Measurements from ENCODE around the gene FGFR2.

The FGFR2 gene

DNA sequence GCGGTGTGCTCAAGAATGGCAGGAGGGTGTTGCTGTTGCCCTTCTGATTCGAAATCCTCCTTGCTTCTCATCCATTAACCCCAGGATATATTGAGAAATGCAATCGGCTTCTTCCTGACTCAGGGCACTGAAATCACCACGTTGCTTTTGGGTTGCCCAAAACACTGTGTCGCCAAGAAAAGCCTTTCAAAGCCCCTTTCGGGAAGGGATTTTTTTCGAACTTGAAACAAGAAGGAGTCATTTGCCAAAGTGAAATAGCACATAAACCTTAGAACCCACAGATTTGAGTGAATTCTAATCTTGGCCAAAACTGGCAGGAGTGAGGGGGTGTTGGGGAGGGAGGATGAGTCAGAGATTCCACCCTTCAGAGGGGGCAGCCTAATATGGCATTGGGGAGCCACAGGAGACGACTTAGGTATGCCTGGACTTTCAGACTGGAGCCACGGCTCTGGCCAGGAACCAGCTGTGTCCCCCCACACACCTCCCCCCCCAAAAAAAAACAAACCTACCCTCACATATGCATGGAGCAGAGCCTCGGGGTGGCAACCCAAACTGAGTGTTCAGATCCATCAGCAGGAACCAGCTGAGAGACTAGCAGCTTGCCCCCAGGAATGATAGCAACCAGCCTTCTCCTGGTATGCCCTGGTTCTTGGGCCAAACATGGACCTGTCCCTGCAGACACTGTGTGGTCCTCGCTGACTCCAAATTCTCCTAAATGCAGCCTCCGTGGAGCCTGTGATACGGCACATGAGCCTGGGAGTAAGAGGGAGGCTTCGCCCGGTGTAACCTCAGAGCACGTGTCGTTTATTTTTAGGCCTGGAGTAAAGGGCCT lies 138.4 kb downstream of the FGFR2 start:
- FAIRE-seq = no peak

DNA sequence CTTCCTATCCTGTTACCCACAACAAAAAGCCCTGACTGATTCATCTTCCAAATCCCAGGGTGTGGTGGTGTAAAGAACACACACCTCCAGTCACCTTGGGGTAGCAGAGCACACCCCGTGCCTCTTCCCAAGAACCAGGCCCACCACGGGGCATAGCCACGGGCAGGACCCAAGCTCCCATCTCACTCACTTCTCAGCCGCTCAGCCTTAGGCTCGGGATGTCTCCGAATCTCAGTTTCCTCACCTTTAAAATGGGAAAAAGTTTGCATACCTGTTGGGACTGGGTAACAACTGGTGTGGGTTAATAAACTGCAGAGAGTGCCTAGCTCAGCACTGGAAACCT lies 139.0 kb downstream of the FGFR2 start:
- FAIRE-seq = no peak

More for the DNA sequence above, 138.4 kb downstream of the FGFR2 start:
- no peak for DNase-seq (ENCODE audit: insufficient read length, low spot score)

DNA sequence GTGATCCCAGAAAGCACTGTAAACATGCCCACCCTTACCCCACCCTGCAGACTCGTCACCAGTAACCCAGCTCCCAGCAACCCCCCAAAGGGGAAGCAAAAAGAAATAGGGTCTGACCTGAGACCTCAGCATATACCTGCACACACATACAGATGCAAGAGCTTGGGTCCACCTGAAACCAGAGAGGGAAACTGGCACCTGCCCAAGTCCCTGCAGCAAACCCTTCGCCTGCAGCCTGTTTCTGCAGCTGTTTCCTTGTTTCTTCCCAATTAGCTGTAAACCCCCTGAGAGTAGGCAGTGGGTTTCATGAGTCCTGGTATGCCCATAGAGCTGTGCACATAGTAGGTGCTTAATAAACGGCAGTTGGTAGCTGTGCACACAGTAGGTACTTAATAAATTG lies 140.5 kb downstream of the FGFR2 start:
- DNase-seq (ENCODE audit: insufficient read length, low spot score) (no peak), FAIRE-seq (no peak)

More for the DNA sequence above, 139.0 kb downstream of the FGFR2 start:
- DNase-seq (ENCODE audit: insufficient read length, low spot score) = no peak

DNA sequence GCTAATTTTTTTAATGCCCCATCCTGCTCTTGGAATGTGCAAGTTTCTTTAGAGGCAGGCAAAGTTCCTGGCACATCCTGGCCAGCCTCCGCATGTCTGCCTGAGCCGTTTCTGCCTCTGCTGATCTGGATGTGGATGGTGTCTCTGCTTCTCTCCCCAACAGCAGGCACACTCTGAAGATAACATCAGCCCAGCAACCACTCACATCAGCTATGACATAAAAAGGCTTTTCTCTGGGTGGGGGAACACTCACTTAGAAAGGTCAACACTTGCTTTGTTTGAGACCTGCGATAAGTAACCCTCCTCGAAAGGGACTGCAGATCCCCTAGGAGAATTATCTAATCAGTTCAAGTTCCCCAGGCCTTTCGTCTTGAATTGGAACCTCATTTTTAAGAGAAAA lies 142.9 kb downstream of the FGFR2 start:
- FAIRE-seq = no peak
- DNase-seq (ENCODE audit: insufficient read length, low spot score) = no peak

DNA sequence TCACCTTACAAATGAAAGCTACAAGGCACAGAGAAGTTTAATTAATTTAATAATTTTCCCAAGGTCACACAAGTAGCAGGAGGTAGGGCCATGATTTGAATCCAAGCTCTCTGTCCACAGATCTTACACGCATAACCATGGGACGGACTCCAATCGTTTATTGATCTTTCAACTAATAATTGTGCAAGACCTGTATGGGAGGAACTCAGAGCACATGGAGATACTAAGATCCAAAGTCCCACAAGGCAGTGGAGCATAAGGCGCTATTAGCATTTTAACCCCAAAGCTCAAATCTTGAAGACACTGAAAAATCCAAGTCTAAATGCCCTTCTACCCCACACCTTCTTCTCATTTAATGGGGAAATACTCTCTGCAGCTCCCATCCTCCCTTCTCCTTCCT lies 143.5 kb downstream of the FGFR2 start:
- DNase-seq (ENCODE audit: insufficient read length, low spot score) (no peak), FAIRE-seq (no peak)

DNA sequence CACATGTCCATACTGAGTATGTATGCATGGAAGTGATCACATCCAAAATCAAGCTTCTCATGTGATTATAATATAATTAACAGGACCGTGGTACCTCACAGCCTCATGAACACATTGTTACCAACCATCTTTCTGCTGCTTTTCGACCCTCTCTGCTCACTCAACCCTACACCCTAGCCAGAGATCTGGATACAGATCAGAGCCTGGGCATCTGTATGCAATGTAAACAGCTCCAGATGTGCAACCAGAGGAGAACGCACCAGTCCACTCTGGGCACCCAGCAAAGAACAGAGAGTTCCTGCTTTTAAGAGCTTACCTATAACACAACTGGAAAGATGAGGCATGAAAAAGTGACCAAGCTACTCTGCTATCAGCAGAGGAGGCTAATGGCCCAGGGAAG lies 145.1 kb downstream of the FGFR2 start:
- DNase-seq (ENCODE audit: insufficient read length, low spot score) (no peak), FAIRE-seq (no peak)

DNA sequence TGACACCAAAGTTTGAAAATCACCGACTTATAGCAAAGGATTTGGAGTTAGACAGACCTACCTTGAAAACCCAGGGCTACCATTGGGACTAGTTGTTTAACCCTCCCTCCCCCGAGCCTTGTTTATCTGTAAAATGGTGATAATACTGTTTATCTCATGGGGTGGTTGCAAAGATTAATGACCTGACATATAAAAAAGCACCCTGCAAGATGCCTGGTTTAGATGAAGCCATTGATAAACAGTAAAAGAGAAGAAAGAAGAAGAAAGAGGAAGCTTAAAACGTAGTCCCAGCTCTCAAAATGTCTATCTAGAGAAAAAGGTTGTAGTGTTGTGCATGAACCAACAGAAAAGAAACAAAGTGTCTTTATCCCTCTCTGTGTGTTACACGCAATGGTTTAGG lies 145.7 kb downstream of the FGFR2 start:
- FAIRE-seq (no peak), DNase-seq (ENCODE audit: insufficient read length, low spot score) (no peak)

DNA sequence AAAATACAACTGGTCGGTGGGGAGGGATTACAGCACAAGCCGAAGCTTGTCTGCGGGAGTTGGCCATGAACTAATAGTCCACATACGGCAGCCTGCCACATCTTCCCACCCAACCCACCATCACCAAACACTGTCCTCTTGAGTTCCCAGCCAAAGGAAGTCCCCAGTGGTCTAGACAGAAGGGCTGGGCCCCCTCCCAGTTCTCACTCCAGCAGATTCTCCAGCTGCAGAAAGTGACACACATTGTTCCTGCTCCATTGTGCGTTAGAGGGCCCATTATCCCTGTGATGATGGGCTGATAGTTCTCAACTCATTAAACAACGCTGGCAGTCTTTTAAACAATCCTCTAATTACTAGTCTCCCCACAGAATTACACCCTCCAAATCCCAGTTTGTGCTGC lies 148.0 kb downstream of the FGFR2 start:
- peak; percentile 58 for FAIRE-seq

DNA sequence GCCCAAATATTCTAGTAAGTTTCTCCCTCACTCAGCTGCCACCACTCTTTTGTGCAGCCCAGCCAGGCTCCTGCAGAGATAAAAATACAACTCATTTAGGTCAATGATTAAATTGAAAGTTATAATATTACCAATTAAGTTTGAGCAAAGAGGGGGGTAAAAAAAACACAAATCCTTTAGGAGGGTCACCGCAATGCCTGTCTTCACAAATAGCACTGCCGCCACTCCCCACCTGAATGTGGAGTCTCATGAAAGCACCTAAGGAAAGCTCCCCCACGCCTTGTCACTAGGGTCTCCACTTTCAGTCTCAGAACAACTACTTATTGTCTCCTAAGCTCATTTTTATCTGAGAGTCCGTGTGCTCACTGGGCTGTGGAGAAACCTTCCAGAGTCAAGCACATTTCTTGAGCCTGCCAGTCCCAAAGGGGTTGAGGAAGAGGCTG lies 148.7 kb downstream of the FGFR2 start:
- DNase-seq (ENCODE audit: insufficient read length, low spot score) = no peak
- no peak for FAIRE-seq

More for the DNA sequence above, 148.0 kb downstream of the FGFR2 start:
- DNase-seq (ENCODE audit: insufficient read length, low spot score) = no peak

DNA sequence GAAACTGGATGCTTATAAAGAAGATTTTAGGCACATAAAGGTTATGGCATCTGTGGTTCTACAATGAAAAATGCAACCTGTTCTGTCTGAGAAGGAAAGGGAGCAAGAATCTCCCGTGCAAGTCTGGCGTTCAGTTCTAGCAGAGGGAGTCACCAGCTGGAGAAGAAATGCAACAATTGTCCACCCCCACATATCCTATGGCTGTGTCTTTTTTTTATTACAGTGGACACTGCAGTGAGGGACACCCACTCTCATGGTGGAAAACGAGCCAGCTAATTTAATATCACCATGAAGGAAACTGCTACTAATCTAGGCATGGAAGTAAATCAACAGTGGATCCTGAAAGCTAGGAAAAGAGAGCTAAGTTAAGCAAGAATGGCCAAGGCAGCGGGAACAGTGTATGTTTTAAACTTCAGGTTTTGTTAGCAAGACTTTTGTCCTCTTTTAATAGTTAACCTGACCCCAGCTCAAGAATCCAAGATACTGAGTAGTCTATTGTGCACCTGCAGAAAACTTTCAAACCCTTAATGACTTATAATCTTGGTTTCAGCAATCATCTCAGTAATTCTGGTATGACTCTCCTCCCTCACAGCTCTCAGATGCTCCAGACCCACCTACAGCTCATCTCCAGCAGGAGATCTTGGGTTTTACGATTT lies 149.3 kb downstream of the FGFR2 start:
- peak; percentile 99 for FAIRE-seq
- peak; percentile 34 for DNase-seq (ENCODE audit: insufficient read length, low spot score)

DNA sequence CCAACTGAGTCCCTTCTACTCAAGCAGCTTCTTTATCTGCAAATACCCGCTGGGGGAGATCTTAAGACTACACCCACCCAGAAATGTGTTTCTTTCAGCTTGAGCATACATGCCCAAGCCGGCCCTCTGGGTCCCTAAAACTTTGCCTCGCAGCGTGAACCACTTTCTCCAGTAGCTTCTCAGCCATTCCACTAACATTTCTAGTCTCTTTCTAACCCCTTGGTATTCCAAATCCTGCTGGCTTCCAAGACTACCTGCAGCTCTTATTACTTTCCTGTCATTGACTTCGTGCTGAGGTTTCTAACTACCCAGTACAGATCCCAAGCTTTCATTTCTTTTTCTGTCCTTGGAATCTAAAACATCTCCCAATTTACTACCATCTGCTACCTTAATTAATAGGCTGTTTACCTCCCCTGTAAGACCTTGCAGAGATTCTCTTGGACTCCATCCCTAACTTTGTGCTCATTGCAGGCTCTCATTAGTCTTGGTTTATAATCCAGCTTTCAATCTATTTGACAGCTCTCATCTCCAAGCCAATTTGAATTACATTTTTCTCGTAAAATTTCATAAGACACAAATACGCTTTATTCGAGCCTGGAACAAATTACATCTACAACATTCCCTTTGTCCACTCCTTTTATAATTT lies 153.6 kb downstream of the FGFR2 start:
- FAIRE-seq (no peak), DNase-seq (ENCODE audit: insufficient read length, low spot score) (no peak)

DNA sequence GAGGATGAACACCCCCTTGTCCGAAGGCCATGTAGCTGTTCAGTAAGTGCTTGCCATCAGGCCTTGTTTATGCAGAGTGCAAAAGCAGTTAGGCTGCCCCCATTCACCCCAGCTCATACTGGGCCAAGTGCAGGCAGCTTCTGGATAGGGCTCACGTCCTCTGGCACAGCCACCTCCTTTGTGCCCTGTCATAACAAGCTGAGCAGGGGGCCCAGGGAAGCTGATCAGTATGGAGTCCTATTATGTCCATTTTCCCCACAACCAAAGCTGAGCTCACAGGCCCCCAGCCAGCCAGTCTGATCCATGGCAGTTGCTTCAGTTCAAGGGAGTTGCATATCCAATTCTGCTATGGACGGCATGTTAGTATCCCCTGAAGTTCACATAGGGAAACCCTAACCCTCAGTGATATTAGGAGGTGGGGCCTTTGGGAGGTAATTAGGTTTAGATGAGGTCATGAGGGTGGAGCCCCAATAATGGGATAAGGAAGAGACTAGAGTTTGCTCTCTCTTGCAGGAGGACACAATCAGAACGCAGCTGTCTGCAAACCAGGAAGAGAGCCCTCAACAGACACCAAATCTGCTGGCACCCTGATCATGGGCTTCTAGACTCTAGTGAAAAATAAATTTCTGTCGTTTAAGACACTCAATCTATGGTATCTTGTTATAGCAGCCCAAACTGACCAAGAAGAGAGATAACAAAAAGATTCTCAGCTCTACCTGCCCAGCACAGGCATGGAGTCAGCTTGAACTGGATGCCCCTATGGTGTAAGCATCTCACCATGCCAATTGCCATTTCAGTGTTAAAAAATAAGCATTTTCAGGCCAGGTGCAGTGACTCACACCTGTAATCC lies 155.9 kb downstream of the FGFR2 start:
- FAIRE-seq = no peak

DNA sequence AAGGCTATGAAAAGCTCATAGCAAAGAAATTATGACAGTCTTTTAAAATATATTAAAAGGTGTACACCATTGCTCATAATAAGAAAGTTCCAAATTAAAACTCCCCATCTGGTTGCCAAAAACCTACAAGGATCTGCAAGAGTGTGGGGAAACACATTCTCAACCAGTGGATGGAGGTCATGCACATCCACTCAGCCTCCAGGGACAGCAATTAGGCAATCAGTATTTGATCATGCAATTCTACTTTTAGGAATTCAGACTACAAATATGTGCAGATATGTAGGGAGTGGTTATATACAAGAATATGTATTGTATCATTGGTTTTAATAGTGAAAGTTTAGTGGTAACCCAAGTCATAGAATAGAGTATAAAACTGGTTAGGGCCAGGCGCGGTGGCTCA lies 157.8 kb downstream of the FGFR2 start:
- DNase-seq (ENCODE audit: insufficient read length, low spot score) (no peak), FAIRE-seq (no peak)

More for the DNA sequence above, 155.9 kb downstream of the FGFR2 start:
- DNase-seq (ENCODE audit: insufficient read length, low spot score) = no peak

DNA sequence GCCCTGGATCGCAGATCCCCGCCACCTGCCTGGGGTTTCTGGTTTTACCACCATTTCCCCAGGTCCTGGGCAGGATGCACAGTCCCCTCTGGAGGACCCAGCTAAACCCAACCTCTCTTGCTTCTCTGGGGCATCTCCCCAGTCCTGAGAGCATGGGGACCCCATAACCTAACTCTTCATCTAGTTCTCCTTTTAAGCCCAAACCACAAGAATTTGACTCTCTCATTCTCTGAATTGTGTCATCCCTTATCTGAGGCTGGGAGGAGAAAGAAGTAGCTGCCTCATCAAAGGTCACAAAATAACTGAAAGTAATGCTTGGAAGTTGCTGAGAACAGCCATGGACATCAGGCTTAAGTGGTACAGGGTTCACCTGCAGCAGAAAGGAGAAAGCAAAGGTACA lies 159.9 kb downstream of the FGFR2 start:
- DNase-seq (ENCODE audit: insufficient read length, low spot score) (no peak), FAIRE-seq (peak; percentile 35)

DNA sequence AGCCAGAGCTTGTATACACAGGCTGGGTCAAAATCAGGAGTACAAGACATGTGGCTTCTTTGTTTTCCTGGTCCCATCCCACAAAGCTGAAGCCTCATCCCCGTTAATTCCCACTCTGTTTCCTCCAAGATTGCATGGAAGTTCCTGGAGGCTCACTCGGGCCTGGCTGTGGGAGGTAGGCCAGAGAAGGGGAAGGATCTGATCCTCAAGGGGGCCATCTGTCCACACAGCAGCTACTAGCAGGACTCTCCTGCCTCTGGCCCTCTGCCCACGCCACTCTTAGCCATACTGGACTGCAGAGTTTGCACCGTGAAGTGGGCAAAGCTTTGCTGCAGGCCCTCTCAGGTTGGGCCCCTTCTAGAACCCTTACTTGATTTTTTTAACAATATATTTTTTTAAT lies 160.6 kb downstream of the FGFR2 start:
- DNase-seq (ENCODE audit: insufficient read length, low spot score) (no peak), FAIRE-seq (no peak)

DNA sequence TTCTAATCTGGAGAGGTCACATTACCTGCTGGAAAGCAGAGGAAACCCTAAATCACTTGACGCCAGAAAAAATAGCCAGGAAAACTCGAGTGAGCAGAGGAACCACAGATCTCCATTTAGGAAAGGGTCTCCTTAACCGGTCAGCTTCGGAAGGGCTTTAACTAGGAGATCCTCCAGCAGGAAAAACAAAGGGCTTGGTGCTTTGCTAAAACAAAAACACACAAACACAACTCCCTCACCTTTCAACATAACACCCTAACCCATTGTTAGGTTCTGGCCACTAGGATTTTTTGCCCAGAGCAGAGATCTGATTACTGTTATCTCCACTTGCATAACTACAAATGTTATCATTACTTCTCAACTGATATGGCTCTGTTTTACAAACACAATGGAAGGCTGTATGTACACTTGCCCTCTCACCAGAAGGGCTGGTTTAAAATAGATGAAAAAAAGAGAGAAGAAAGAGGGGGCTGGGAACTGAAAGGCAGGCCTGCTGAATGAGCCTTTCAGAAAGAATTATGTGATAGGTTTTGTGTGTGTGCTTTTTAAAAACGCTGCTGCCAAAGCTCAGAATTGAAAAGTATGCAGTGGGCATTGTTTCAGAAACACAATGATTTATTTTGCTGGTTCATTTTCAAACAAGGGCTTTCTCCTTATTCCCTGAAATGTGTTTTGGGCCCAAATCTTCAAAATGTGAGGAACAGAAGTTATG lies 161.5 kb downstream of the FGFR2 start:
- no peak for FAIRE-seq

DNA sequence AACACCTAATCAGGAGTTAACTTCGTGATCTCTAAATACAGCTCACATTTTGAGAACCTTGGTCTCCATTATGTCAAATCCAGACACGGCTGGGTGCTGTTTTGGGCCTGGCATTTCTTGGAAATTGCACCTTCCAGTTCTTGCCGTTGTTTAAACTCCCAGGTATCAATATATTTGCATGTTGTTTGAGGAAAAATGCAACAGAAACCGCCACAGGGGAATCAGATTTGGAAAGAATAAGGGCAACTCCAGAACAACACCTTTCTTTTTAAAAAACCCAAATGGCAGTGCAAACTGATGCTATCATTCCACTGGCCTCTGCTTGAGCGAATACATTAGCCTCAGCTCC lies 162.0 kb downstream of the FGFR2 start:
- DNase-seq (ENCODE audit: insufficient read length, low spot score) (no peak), FAIRE-seq (peak; percentile 48)

More for the DNA sequence above, 161.5 kb downstream of the FGFR2 start:
- DNase-seq (ENCODE audit: insufficient read length, low spot score) = no peak

DNA sequence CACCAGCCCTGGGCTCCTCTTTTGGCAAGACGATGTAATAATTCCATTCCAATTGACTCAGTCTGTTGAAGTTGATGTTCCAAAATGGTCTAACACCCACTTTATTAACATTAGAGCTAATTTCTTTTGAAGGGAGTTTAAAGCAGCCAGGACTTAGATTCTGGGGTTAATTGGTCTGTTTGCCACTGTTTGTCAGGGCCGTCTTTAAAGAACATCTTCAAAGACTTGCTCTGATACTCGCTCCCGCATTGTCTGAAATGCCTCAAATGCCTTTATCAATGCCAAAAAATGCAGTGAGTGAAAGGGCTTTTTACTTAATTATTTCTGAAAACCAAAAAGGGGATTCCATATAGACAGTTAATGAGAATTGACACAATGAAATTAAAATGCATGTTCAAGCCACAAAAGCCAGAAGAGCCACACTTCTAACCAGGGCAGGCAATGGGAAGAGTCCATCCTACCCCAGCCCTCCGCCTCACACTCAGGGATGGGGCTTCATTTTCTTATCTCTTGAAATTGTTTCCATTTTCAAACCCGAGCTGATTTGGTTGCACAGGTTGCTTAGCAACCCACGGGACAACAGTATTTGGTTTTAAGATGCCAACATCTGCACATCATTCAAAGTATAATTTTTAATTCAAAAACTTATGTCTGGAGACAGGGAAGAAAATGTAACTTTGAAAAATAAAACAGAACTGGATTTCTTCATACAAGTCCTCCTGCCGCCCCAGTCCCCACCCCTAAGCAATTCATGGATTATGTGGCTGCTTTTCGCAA lies 163.0 kb downstream of the FGFR2 start:
- FAIRE-seq = no peak
- DNase-seq (ENCODE audit: insufficient read length, low spot score) = no peak

DNA sequence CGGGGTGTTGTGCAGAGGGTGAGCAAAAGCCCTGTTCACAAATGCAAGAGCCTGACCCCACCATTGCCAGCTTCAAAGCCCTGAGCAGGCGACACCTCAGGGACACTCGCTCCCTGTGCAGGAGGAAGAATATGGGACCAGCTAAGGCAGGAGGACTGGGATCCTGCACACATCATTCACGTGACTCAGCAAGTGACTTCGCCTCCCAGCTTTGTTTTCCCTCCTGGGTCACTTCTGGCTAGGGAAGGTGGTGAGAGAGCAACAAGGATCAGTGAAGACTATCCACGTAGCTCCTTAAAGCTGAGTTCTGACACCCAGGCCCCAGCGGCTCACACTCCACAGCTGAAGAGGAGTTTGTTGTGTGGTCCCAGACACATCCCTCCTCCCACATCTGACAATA lies 164.3 kb downstream of the FGFR2 start:
- DNase-seq (ENCODE audit: insufficient read length, low spot score) = no peak
- no peak for FAIRE-seq

DNA sequence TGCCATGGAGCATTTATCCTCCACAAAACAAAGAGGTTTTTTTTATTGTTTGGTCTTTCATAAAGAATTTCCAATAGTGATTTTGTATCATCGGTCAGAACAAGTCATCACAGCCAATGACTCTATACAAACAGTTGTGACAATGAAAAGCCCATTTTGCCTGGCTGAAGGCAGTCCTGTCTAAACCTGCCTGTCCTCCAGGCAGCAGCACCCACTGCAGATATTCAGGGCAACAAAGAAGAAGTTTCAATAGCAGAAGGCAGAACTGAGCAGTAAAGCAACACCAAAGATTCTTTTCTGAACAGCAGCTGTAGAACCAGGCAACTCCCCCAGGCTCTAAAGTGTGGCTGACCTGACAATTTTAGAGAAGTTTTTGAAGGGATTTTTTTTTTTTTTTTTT lies 169.4 kb downstream of the FGFR2 start:
- DNase-seq (ENCODE audit: insufficient read length, low spot score) (no peak), FAIRE-seq (no peak)
